GM12878 (cell line): Measurements from ENCODE around the gene ADAMTS13. TPM values are rescaled to one million over a fixed set of nuclear protein-coding genes. Genes with fewer than 3 reads are reported as not detected.

ENCODE experiments used
- BRCA1 ChIP-seq: IDR thresholded peaks from 2 replicates; pipeline ENCODE4 v1.6.1; 2011; ENCODE audit warnings: low read depth, low read length, improper control_type of control experiment
- CBFB ChIP-seq: IDR thresholded peaks from 2 replicates; pipeline ENCODE4 v1.6.1; 2016; ENCODE audit warnings: antibody characterized with exemption, low read depth
- E2F4 ChIP-seq: IDR thresholded peaks from 2 replicates; pipeline ENCODE4 v1.6.1; 2012; ENCODE audit warnings: low read depth, low read length, improper control_type of control experiment
- ETV6 ChIP-seq, 2 experiments: fragments of 450-650 bp in 1 of 2; IDR thresholded peaks in 1 of 2; conservative IDR thresholded peaks in 1 of 2; 2 replicates each; pipeline ENCODE4 v1.6.1; 2014; ENCODE audit warnings: antibody characterized with exemption in 1 of 2, borderline replicate concordance in 1 of 2, low read depth in 1 of 2, mild to moderate bottlenecking in 1 of 2, moderate library complexity in 1 of 2
- FOS ChIP-seq: IDR thresholded peaks from 3 replicates; pipeline ENCODE4 v1.6.1; 2011; ENCODE audit warnings: borderline replicate concordance; ENCODE audit not compliant: insufficient read length; ENCODE audit errors: extremely low read depth
- GABPA ChIP-seq: IDR thresholded peaks from 2 replicates; pipeline ENCODE4 v1.6.1; 2014; ENCODE audit warnings: antibody characterized with exemption, low read depth, mild to moderate bottlenecking, inconsistent platforms
- HDAC6 ChIP-seq: fragments of 200-600 bp; sonication (generic); IDR thresholded peaks from one replicate; pipeline ENCODE4 v1.8.0; 2017; ENCODE audit warnings: antibody characterized with exemption; ENCODE audit not compliant: unreplicated experiment
- HDGF ChIP-seq: fragments of 450-650 bp; IDR thresholded peaks from 2 replicates; pipeline ENCODE4 v1.6.1; 2016; ENCODE audit warnings: antibody characterized with exemption
- JUNB ChIP-seq: IDR thresholded peaks from 2 replicates; pipeline ENCODE4 v1.6.1; 2016; ENCODE audit warnings: antibody characterized with exemption, mild to moderate bottlenecking
- JUND ChIP-seq: IDR thresholded peaks from 2 replicates; pipeline ENCODE4 v1.6.1; 2012; ENCODE audit warnings: low read depth, mild to moderate bottlenecking, low read length, improper control_type of control experiment, moderate library complexity
- NRF1 ChIP-seq: conservative IDR thresholded peaks from 2 replicates; pipeline ENCODE4 v1.6.1; 2011; ENCODE audit warnings: mild to moderate bottlenecking, low read depth, low read length, improper control_type of control experiment
- PAX5 ChIP-seq: IDR thresholded peaks from 2 replicates; pipeline ENCODE4 v1.6.1; 2011; ENCODE audit warnings: low read depth, low read length, borderline replicate concordance
- POLR2A ChIP-seq: IDR thresholded peaks from 2 replicates; pipeline ENCODE4 v1.6.1; 2011; ENCODE audit warnings: low read depth, mild to moderate bottlenecking, low read length
- POLR2AphosphoS5 ChIP-seq: IDR thresholded peaks from 2 replicates; pipeline ENCODE4 v1.6.1; 2011; ENCODE audit warnings: mild to moderate bottlenecking, low read length, inconsistent platforms
- SIX5 ChIP-seq: IDR thresholded peaks from 2 replicates; pipeline ENCODE4 v1.6.1; 2011; ENCODE audit warnings: mild to moderate bottlenecking, low read depth, low read length, moderate library complexity; ENCODE audit not compliant: severe bottlenecking
- SMAD5 ChIP-seq: IDR thresholded peaks from 2 replicates; pipeline ENCODE4 v1.6.1; 2016; ENCODE audit warnings: antibody characterized with exemption, low read depth
- SREBF1 ChIP-seq: IDR thresholded peaks from 2 replicates; pipeline ENCODE4 v1.6.1; 2012; ENCODE audit warnings: mild to moderate bottlenecking, low read length
- TCF12 ChIP-seq: IDR thresholded peaks from 2 replicates; pipeline ENCODE4 v1.6.1; 2011; ENCODE audit warnings: low read depth, mild to moderate bottlenecking, low read length
- ZBTB33 ChIP-seq: fragments of 450-650 bp; IDR thresholded peaks from 2 replicates; pipeline ENCODE4 v1.6.1; 2017; ENCODE audit warnings: mild to moderate bottlenecking
- ZNF687 ChIP-seq: fragments of 450-650 bp; IDR thresholded peaks from 2 replicates; pipeline ENCODE4 v1.6.1; 2017; ENCODE audit warnings: mild to moderate bottlenecking, moderate library complexity
- ZZZ3 ChIP-seq: IDR thresholded peaks from 2 replicates; pipeline ENCODE4 v1.6.1; 2011; ENCODE audit warnings: low read depth; ENCODE audit not compliant: control insufficient read depth, insufficient read length
- polyA plus RNA-seq, 11 experiments: library from polyadenylated mRNA; depleted of rRNA in 4 of 11; unstranded in 6 of 11; stranded (reverse) in 5 of 11; fragments of >200 nt; fragmentation: Nextera tagmentation in 4 of 11; fragmentation: Illumina TruSeq in 1 of 11; extraction: Ambion mirVana in 4 of 11; extraction: Trizol in 1 of 11; gene quantifications; 1 replicate in 1 of 11; 2 replicates in 10 of 11; pipeline versions ENCODE4 v1.2.1 to v1.2.3, GENCODE V29; 2011 to 2016; ENCODE audit warnings: inconsistent platforms in 2 of 11, missing spikeins in 2 of 11, low read depth in 1 of 11
- total RNA-seq, 4 experiments: library from RNA; depleted of rRNA in 3 of 4; stranded (reverse); fragments of >200 nt in 3 of 4; fragmentation: Illumina TruSeq in 1 of 4; extraction: Trizol in 1 of 4; gene quantifications; 2 replicates each; pipeline versions ENCODE4 v1.2.1 to v1.2.3, GENCODE V29; 2013 to 2021

The ADAMTS13 gene
- total and polyA plus RNA-seq, 10 of the 15 experiments (the other 5 are each of a cell fraction or from before 2014, with no cell fraction given): 0.08 to 2.4 (median 0.28) TPM

GRCh38 chr9:133420392-133420827 lies 1.8 kb upstream of the ADAMTS13 start (continued):
- TF ChIP-seq SREBF1 (no peak), HDAC6 (no peak), E2F4 (no peak), TCF12 (no peak), POLR2A (peak; percentile 46; the same call in 1 of the 2 replicates), FOS (no peak), PAX5 (peak; percentile 90), JUNB (no peak), ZBTB33 (no peak), POLR2AphosphoS5 (peak; percentile 71), ZNF687 (peak; percentile 91), CBFB (no peak), JUND (no peak), ETV6 (conservative IDR thresholded peaks at IDR 0.05 in 1 of 2, IDR thresholded peaks at IDR 0.05 in 1 of 2; ENCODE audit: borderline replicate concordance in 1 of 2, low read depth in 1 of 2) (no peak), HDGF (no peak), NRF1 (no peak), SMAD5 (no peak), BRCA1 (no peak), ZZZ3 (no peak), SIX5 (no peak), GABPA (0 out of 2 replicates have a peak, but pooled peaks have one; percentile 34)
- TF ChIP-seq, all 136 proteins: peak for 30
